ENCODE results near the gene GRB2.

- TF ChIP-seq TAF7 (optimal IDR thresholded peaks at IDR 0.05; ENCODE audit: borderline replicate concordance, low read depth, low read length) (no peak), TEAD4 (IDR thresholded peaks at IDR 0.05; ENCODE audit: low read depth, low read length) (no peak), SP4 (IDR thresholded peaks at IDR 0.05; ENCODE audit: low read length) (no peak), POLR2AphosphoS5 (IDR thresholded peaks at IDR 0.05; ENCODE audit: low read depth, low read length) (no peak), CTCF (IDR thresholded peaks at IDR 0.05; ENCODE audit: control extremely low read depth in 1 of 3, insufficient read depth in 1 of 3, low read depth in 1 of 3, low read length in 3 of 3) (no peak), KDM1A (IDR thresholded peaks at IDR 0.05; ENCODE audit: borderline replicate concordance, low read length) (no peak), RFX5 (IDR thresholded peaks at IDR 0.05; ENCODE audit: borderline replicate concordance, low read depth, low read length) (no peak), EZH2 (IDR thresholded peaks at IDR 0.05; ENCODE audit: low read depth, low read length, severe bottlenecking) (no peak), CEBPB (IDR thresholded peaks at IDR 0.05; ENCODE audit: low read depth, low read length) (no peak), EP300 (IDR thresholded peaks at IDR 0.05; ENCODE audit: borderline replicate concordance in 1 of 2, low read depth in 2 of 2, low read length in 2 of 2) (no peak), MAX (IDR thresholded peaks at IDR 0.05) (no peak)
Observed at GRCh38 chr17:75313941-75314551, 91.4 kb downstream of the GRB2 start.

Measured in H1 (cell line).